WTC11 (cell line): Measurements from ENCODE around the gene TMUB2. TPM values are rescaled to one million over a fixed set of nuclear protein-coding genes. Genes with fewer than 3 reads are reported as not detected.

Experiments
- ATAC-seq: fragments of 200-7000 bp; cut with Tn5 transposase; 2 replicates; pipeline ENCODE4 v1.10.0; 2021; ENCODE audit warnings: mild to moderate bottlenecking, moderate library complexity
- CTCF ChIA-PET: fragments of 300-600 bp; sonication (Branson Sonifier 250); formaldehyde crosslinking; loops from one replicate; lab custom pipeline; 2021; ENCODE audit warnings: antibody characterized with exemption; lab: Charles Lee
- POLR2A ChIA-PET: fragments of 350-600 bp; sonication (Branson Sonifier 250); formaldehyde crosslinking; loops from one replicate; lab custom pipeline; 2021; ENCODE audit warnings: antibody characterized with exemption; lab: Charles Lee
- DNase-seq: peaks from one replicate; pipeline ENCODE4 v3.0.0; 2021; ENCODE audit warnings: low spot score
- H3K27ac Mint-ChIP-seq: 2 replicates; pipeline ENCODE4 v1.8.0; 2021; ENCODE audit warnings: mixed read lengths
- H3K27me3 Mint-ChIP-seq: 2 replicates; pipeline ENCODE4 v1.8.0; 2021; ENCODE audit warnings: low read depth, mild to moderate bottlenecking, moderate library complexity, mixed read lengths
- H3K36me3 Mint-ChIP-seq: 2 replicates; pipeline ENCODE4 v1.8.0; 2021; ENCODE audit warnings: mixed read lengths
- H3K4me1 Mint-ChIP-seq: 2 replicates; pipeline ENCODE4 v1.8.0; 2022; ENCODE audit warnings: mixed read lengths
- H3K4me3 Mint-ChIP-seq: 2 replicates; pipeline ENCODE4 v1.8.0; 2021; ENCODE audit warnings: mild to moderate bottlenecking, moderate library complexity, mixed read lengths
- H3K9me3 Mint-ChIP-seq: 2 replicates; pipeline ENCODE4 v1.8.0; 2021; ENCODE audit warnings: mixed read lengths
- ATF1 ChIP-seq: sonication (generic); formaldehyde crosslinking; IDR thresholded peaks from 2 replicates; pipeline ENCODE4 v1.8.1; 2023; ENCODE audit warnings: mild to moderate bottlenecking, moderate library complexity, missing genetic modification reagents
- ESRRA ChIP-seq: sonication (generic); formaldehyde crosslinking; IDR thresholded peaks from 2 replicates; pipeline ENCODE4 v1.8.1; 2022; ENCODE audit warnings: mild to moderate bottlenecking, missing genetic modification reagents, borderline replicate concordance
- GABPB1 ChIP-seq: sonication (generic); formaldehyde crosslinking; IDR thresholded peaks from 2 replicates; pipeline ENCODE4 v1.8.1; 2023; ENCODE audit warnings: mild to moderate bottlenecking, missing genetic modification reagents
- HMGA2 ChIP-seq: fragments of 250-450 bp; sonication (Bioruptor Pico); IDR thresholded peaks from 2 replicates; pipeline ENCODE4 v1.4.0; 2021; ENCODE audit warnings: mild to moderate bottlenecking, moderate library complexity
- HMGXB4 ChIP-seq: sonication (generic); formaldehyde crosslinking; IDR thresholded peaks from 2 replicates; pipeline ENCODE4 v1.8.1; 2023; ENCODE audit warnings: mild to moderate bottlenecking, moderate library complexity, missing genetic modification reagents
- JUN ChIP-seq: sonication (generic); formaldehyde crosslinking; IDR thresholded peaks from 2 replicates; pipeline ENCODE4 v1.8.0; 2023; ENCODE audit warnings: mild to moderate bottlenecking, missing genetic modification reagents
- MXD4 ChIP-seq: fragments of 250-450 bp; sonication (Bioruptor Pico); IDR thresholded peaks from 2 replicates; pipeline ENCODE4 v1.8.0; 2021; ENCODE audit warnings: mild to moderate bottlenecking, moderate library complexity, borderline replicate concordance
- NFATC4 ChIP-seq: fragments of 250-450 bp; sonication (Bioruptor Pico); IDR thresholded peaks from 2 replicates; pipeline ENCODE4 v1.9.0; 2021; ENCODE audit warnings: mild to moderate bottlenecking
- NR3C1 ChIP-seq: sonication (generic); formaldehyde crosslinking; conservative IDR thresholded peaks from 2 replicates; pipeline ENCODE4 v1.8.1; 2023; ENCODE audit warnings: low read depth, mild to moderate bottlenecking, missing genetic modification reagents
- ZMAT4 ChIP-seq: fragments of 250-450 bp; sonication (Bioruptor Pico); IDR thresholded peaks from 2 replicates; pipeline ENCODE4 v1.9.0; 2021; ENCODE audit warnings: mild to moderate bottlenecking
- ZNF281 ChIP-seq: sonication (generic); formaldehyde crosslinking; IDR thresholded peaks from 2 replicates; pipeline ENCODE4 v1.8.0; 2023; ENCODE audit warnings: mild to moderate bottlenecking, missing genetic modification reagents
- ZNF425 ChIP-seq: fragments of 250-450 bp; sonication (Bioruptor Pico); conservative IDR thresholded peaks from 2 replicates; pipeline ENCODE4 v1.9.0; 2021; ENCODE audit warnings: mild to moderate bottlenecking
- total RNA-seq: library from RNA; stranded (reverse); gene quantifications from 3 replicates; pipeline ENCODE4 v1.2.3, GENCODE V29; 2021
- TF ChIP-seq, protein P1 (sequence below): fragments of 250-450 bp; sonication (Bioruptor Pico); IDR thresholded peaks from 2 replicates; pipeline ENCODE4 v1.9.0; 2021; ENCODE audit warnings: mild to moderate bottlenecking
- TF ChIP-seq, protein P2 (sequence below): sonication (generic); formaldehyde crosslinking; IDR thresholded peaks from 2 replicates; pipeline ENCODE4 v1.8.1; 2022; ENCODE audit warnings: low read depth, missing genetic modification reagents, borderline replicate concordance
- TF ChIP-seq, protein P3 (sequence below): sonication (generic); formaldehyde crosslinking; IDR thresholded peaks from 2 replicates; pipeline ENCODE4 v1.8.1; 2023; ENCODE audit warnings: mild to moderate bottlenecking, missing genetic modification reagents
- TF ChIP-seq, protein P4 (sequence below): fragments of 200-600 bp; IDR thresholded peaks from 2 replicates; pipeline ENCODE4 v1.8.0; 2022; ENCODE audit warnings: antibody characterized with exemption
- TF ChIP-seq, protein P5 (sequence below): sonication (generic); formaldehyde crosslinking; IDR thresholded peaks from 2 replicates; pipeline ENCODE4 v1.8.1; 2022; ENCODE audit warnings: low read depth, mild to moderate bottlenecking, moderate library complexity, missing genetic modification reagents, borderline replicate concordance

Gene TMUB2
- total RNA-seq, 1 experiment from 2014 or later, result 26.9 TPM

DNA sequence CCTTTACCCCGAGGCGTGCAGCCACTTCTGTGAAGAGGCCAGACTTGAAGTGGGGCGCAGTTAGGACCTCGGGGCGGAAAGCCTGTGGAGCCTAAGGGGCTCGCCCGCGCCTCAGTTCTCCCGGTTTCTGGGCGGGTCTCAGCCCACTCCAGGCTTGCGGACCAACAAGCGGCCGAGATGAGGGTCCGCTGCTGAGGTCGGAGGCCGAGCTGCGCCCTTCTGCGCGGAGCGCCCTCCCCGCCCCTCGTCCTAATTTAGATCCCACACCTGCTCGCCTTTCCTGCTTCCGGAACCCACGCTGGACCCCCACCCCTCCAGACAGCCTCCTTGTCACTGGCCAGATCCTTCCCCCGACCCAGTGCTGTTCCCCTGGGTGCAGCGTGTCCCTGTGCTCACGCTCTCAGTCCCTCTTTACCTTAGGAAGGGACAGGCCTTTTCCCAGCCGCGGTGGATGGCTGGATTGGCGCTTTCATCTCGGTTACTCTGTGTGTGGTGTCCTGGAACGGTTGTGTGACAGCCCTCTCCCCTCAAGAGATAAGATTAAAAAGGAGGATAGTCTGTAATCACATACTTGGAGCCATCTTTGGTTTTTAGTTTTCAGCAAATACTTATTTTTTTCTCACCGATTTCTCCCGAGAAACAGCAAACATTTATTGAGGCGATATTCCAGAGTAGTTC is 13.8 kb downstream of the TMUB2 start (continued):
- TF ChIP-seq ZNF425 (CRISPR knock-in tag), result no peak
- TF ChIP-seq, protein P1, sequence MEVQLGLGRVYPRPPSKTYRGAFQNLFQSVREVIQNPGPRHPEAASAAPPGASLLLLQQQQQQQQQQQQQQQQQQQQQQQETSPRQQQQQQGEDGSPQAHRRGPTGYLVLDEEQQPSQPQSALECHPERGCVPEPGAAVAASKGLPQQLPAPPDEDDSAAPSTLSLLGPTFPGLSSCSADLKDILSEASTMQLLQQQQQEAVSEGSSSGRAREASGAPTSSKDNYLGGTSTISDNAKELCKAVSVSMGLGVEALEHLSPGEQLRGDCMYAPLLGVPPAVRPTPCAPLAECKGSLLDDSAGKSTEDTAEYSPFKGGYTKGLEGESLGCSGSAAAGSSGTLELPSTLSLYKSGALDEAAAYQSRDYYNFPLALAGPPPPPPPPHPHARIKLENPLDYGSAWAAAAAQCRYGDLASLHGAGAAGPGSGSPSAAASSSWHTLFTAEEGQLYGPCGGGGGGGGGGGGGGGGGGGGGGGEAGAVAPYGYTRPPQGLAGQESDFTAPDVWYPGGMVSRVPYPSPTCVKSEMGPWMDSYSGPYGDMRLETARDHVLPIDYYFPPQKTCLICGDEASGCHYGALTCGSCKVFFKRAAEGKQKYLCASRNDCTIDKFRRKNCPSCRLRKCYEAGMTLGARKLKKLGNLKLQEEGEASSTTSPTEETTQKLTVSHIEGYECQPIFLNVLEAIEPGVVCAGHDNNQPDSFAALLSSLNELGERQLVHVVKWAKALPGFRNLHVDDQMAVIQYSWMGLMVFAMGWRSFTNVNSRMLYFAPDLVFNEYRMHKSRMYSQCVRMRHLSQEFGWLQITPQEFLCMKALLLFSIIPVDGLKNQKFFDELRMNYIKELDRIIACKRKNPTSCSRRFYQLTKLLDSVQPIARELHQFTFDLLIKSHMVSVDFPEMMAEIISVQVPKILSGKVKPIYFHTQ (CRISPR knock-in tag), result no peak
- no peak for TF ChIP-seq HMGA2 (CRISPR knock-in tag)
- no peak for TF ChIP-seq ZMAT4 (CRISPR knock-in tag)
- TF ChIP-seq, protein P2, sequence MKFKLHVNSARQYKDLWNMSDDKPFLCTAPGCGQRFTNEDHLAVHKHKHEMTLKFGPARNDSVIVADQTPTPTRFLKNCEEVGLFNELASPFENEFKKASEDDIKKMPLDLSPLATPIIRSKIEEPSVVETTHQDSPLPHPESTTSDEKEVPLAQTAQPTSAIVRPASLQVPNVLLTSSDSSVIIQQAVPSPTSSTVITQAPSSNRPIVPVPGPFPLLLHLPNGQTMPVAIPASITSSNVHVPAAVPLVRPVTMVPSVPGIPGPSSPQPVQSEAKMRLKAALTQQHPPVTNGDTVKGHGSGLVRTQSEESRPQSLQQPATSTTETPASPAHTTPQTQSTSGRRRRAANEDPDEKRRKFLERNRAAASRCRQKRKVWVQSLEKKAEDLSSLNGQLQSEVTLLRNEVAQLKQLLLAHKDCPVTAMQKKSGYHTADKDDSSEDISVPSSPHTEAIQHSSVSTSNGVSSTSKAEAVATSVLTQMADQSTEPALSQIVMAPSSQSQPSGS (CRISPR knock-in tag), result no peak
- TF ChIP-seq ATF1 (CRISPR knock-in tag), result no peak
- TF ChIP-seq MXD4 (CRISPR knock-in tag), result no peak
- TF ChIP-seq NFATC4 (CRISPR knock-in tag), result no peak
- TF ChIP-seq GABPB1 (CRISPR knock-in tag), result peak; percentile 55; the same call in 1 of the 2 replicates
- TF ChIP-seq, protein P3, sequence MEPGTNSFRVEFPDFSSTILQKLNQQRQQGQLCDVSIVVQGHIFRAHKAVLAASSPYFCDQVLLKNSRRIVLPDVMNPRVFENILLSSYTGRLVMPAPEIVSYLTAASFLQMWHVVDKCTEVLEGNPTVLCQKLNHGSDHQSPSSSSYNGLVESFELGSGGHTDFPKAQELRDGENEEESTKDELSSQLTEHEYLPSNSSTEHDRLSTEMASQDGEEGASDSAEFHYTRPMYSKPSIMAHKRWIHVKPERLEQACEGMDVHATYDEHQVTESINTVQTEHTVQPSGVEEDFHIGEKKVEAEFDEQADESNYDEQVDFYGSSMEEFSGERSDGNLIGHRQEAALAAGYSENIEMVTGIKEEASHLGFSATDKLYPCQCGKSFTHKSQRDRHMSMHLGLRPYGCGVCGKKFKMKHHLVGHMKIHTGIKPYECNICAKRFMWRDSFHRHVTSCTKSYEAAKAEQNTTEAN (CRISPR knock-in tag), result 0 out of 2 replicates have a peak, but pooled peaks have one; percentile 25
- TF ChIP-seq NR3C1 (CRISPR knock-in tag), result no peak
- TF ChIP-seq, protein P4, sequence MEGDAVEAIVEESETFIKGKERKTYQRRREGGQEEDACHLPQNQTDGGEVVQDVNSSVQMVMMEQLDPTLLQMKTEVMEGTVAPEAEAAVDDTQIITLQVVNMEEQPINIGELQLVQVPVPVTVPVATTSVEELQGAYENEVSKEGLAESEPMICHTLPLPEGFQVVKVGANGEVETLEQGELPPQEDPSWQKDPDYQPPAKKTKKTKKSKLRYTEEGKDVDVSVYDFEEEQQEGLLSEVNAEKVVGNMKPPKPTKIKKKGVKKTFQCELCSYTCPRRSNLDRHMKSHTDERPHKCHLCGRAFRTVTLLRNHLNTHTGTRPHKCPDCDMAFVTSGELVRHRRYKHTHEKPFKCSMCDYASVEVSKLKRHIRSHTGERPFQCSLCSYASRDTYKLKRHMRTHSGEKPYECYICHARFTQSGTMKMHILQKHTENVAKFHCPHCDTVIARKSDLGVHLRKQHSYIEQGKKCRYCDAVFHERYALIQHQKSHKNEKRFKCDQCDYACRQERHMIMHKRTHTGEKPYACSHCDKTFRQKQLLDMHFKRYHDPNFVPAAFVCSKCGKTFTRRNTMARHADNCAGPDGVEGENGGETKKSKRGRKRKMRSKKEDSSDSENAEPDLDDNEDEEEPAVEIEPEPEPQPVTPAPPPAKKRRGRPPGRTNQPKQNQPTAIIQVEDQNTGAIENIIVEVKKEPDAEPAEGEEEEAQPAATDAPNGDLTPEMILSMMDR, result no peak
- TF ChIP-seq, protein P5, sequence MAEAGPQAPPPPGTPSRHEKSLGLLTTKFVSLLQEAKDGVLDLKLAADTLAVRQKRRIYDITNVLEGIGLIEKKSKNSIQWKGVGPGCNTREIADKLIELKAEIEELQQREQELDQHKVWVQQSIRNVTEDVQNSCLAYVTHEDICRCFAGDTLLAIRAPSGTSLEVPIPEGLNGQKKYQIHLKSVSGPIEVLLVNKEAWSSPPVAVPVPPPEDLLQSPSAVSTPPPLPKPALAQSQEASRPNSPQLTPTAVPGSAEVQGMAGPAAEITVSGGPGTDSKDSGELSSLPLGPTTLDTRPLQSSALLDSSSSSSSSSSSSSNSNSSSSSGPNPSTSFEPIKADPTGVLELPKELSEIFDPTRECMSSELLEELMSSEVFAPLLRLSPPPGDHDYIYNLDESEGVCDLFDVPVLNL (CRISPR knock-in tag), result no peak

DNA sequence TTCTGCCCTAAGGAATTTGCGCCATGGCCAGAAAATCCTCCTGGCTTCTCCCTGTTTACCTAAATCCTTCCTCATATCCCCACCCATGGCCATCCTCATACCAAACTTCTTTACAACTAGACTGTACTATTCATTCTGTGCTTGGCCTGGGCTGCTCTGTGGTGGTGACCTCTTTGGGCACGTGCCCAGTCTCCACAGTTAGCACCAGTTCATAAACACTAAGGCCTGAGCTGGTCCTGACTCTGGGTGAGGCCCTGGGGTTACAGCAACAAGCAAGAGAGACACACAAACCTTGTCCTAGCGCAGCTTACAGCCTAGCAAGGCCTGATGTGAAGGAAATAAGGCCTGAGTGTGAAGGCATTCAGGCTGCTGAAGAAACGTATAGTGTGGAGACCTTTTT is 16.0 kb downstream of the TMUB2 start:
- peaks cover 8% of the 10 kb centered on the region for H3K36me3 Mint-ChIP-seq
- H3K4me1 Mint-ChIP-seq, result peaks cover 33% of the 10 kb centered on the region
- DNase-seq (no peak), ATAC-seq (no peak)
- ChIA-PET POLR2A (no interaction called here), CTCF (interaction anchor here (1.1 to 1.3 kb wide), 3 partner anchors 18 to 112 kb away, joined by 3 to 5 read pairs (median 3); partner anchors contain the start of gene HDAC5)
- no peaks in the 10 kb centered on the region for H3K27me3 Mint-ChIP-seq
- H3K9me3 Mint-ChIP-seq, result no peaks in the 10 kb centered on the region
- H3K4me3 Mint-ChIP-seq, result no peak overlapping the region
- peak overlapping the region; percentile 68 for H3K27ac Mint-ChIP-seq
- TF ChIP-seq HMGXB4 (no peak), ZNF281 (no peak), ESRRA (no peak), ZMAT4 (CRISPR knock-in tag) (no peak), JUN (no peak)
